GM19468 (cell line): ENCODE measurements around the gene MYD88.
A peak's percentile ranks its signal among the peaks of the same experiment; 100 is the strongest.

Source experiments
- ATAC-seq: cut with Tn5 transposase; IDR thresholded peaks from one replicate; pipeline ENCODE4 v1.9.1; 2021; ENCODE audit warnings: mild to moderate bottlenecking, moderate library complexity, moderate number of reproducible peaks; ENCODE audit not compliant: unreplicated experiment; ENCODE audit errors: extremely low read depth

The MYD88 gene

DNA sequence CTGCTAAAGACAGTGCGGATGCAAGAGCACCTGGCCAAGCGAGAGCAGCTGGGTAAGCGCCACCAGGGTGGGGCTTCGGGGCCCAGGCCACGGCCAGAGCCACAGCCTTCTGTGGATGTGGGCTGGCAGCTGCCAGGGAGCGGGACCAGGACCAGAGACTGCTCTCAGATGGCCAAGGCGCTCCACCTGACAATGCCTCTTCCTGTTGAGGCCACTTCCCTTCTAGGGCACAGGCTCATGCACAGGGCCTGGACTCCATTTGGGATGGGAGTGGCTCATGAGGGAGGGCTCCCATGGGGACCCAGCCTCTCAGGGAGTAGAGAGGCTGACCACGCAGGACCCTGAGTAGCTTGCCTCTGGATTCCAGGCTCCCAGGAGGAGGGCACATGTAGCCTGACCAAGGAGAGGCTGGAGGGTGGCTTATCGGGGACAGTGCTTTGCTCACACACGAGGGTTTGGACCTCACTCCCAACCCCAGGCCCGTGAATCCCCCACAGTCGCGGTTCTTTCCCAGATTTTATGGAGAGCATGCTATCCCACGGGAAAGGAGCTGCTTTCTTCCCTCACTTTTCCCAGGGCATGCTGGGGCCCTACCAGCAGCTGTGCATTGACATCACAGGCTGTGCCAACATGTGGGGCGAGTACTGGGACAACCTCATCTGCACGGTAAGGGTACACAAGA, 26.6 kb upstream of the MYD88 start:
- no peak for ATAC-seq

- ATAC-seq, result no peak
Observed at GRCh38 chr3:38112378-38112761, 26.1 kb upstream of the MYD88 start.

GRCh38 chr3:38114052-38114874, 24.2 kb upstream of the MYD88 start:
- ATAC-seq, result no peak

DNA sequence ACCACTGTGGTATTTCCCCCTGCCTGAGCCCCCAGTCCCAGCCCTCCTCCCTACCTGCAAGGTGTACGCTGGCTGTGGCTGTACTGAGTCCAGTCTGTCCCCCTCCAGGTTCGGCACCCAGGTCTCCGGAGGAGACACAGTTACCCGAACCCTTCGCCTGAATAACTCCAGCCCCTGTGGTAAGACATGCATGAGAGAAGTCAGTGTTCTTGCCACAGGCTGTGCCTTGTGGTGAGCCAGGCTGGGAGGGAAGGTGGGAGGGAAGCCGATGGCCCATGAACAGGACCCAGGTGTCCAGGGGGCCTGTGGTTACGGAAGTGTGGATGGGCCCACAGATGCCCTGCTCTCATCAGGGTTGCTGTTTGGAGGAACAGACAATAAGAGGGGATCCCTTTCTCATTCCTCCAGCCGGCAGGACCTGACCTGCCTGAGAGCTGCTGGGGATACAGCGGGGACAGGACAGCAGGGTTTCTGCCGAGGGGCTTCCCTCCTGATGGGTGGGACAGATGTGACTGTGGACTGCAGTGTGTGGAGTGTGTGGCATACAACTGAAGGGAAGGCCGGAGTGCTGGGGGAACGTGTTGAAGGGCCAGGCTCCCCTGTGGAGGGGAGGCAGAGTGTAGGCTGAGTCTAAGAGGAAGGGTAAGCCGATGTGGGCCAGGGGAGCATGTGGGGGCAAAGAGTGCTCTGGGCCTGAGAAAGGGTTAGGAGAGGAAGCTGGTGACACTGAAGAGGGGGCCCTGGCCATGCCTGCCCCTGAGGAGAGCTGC, 23.4 kb upstream of the MYD88 start:
- ATAC-seq, result no peak

DNA sequence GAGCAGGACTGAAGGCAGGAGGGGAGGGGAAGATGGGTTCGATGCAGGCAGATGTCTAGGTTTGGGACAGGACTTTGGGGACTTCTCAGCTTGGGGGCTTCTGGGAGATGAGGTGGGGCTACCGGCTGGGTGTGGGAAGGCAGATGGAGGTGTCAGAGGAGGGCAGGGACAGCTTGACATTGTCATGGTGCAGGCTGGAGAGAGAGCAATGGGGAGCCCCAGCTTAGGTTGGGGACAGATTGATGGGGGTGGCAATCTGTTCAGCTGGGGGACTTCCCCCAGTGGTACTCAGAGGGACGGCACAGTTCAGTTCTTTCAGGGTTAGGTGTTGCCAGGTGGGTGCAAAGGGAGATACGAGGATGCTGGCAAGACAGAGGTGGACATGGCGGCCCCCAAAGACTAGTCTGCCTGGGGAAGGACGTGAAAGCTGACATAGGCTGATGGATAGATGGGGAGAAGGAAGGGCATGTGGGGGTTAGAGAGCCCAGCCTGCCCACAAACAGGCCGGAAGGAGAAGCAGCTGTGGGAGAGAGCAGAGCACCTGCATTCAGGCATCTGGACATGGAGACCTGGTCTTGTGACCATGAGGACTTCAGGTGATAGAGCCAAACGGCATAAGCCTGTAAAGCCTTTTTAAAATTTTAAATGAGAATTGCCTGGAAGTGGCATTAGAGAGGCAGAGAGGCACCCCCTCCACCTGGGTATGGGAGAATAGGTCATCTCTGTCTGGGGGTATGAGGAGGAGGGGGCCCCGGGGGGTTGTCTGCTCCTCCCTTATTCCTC, 22.6 kb upstream of the MYD88 start:
- no peak for ATAC-seq

DNA sequence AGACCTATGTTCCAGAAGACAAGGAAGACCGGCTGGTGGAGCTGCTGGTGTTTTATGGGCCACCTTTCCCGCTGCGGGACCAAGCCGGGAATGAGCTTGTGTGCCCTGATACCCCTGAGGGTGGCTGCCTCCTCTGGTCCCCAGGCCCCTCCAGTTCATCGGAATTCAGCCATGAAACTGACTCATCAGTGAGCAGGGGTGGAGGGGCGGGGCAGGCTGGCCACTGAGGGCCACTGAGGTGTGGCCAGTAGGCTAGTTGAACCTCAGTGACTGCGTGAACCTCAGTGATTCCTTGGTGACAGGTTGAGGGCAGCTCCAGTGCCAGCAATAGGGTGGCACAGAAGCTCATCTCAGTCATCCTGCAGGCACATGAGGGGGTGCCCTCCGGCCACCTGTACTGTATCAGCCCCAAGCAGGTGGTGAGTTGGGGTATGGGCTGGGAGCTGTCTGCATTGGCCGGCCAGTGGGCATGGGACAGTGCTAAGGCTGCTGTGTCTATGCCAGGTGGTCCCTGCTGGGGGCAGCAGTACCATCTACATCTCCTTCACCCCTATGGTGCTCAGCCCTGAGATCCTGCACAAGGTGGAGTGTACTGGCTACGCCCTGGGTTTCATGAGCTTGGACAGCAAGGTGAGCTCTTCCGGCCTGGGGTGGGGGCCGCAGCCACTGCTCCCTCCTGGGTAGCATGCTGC, 21.8 kb upstream of the MYD88 start:
- ATAC-seq, result no peak

DNA sequence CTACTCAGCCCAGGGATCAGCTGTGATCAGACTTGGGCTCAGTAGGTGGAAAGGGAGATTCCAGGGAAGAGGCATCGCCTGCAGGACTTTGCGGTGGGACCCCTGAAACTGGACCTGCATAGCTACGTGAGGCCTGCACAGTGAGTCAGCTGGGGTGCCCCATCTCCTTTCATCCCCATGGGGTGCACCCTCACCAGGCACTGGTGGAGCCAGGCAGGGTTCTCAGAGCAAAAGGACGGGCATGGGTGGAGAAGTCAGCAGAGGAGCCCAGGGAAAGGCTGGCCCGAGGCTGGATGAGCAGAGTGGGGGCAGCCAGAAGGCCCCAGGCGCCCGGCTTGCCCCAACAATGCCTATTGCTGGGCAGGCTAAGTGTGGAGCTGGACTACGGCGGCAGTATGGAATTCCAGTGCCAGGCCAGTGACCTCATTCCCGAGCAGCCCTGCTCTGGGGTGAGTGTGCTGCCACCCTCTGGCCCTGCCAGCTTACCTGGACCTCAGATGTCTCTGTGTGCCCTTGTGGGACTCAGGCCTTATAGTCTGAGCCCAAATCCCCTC, 21.2 kb upstream of the MYD88 start:
- no peak for ATAC-seq

DNA sequence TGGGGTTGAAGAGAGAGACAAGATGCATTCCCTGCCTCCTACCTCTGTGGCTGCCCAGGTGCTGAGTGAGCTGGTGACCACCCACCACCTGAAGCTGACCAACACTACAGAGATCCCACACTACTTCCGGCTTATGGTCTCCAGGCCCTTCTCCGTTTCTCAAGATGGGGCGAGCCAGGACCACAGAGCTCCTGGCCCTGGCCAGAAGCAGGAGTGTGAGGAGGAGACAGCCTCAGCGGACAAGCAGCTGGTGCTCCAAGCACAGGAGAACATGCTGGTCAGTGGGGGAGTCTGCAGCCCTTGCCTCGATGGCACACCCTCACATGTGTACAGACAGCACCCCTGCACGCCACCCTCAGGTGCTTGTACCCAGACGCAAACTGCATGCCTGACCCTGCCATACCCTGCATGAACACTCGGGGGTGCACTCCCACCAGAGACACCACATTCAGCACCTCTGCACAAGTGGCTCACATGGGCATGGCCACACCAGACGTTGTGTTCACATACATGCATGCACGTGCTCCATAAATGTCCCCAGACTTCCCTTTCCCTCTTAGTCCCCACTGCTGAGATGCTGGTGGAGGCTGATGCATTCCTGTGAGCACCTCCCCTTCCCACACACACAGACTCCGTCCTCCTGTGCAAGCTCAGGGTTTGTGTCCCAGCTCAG, 20.6 kb upstream of the MYD88 start:
- ATAC-seq, result peak; percentile 61

DNA sequence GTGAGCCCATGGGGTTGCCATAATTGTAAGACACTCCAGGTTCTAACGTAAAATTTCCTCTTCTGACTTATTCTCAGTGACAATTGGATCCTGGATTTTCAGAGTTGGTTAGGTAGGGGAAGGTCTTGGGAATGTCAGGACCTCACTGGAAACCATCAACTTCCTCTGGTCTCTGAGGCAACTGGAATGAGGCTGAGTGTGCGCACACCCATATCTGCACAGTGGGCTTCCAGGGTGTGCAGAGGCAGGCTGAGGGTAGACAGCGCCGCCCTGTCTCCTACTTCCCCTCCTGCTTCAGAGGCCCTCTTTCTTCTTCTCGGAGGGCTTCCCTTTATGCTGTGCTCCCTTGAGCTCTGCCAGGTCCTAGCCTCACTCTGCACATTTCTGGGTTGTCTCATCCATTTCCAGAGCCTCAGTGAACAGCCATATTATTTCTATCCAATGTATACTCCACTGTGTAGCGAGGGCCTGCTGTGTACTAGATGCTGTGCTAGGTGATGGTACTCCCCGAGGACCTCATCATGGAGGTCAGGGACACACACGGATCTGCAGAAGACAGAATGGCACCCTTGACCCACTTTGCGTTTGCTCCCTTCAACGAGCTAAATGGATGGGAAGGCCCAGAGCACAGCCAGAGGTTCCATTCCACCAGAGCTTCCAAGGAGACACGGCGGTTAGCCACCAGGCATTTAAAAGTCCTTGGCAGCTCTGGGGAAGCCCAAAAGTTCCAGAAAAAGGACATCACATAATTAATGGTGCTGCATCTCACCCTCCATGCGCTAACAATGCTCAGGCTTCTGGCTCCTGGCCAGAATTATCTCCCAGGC, 19.8 kb upstream of the MYD88 start:
- ATAC-seq, result no peak

DNA sequence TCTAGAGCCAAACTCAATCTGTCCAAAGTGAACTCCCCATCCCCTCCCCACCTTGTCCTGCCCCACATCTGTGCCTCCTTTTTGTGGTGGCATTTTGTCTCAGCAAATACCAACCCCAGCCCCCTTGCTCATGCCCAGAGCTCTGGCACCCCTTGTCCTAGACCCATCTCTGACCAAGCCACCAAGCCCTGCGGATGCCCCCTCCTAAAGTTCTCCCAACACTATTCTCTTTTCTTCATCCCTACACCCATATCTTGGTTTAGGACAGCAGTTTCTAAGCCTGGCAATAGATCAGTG, 19.3 kb upstream of the MYD88 start:
- no peak for ATAC-seq

DNA sequence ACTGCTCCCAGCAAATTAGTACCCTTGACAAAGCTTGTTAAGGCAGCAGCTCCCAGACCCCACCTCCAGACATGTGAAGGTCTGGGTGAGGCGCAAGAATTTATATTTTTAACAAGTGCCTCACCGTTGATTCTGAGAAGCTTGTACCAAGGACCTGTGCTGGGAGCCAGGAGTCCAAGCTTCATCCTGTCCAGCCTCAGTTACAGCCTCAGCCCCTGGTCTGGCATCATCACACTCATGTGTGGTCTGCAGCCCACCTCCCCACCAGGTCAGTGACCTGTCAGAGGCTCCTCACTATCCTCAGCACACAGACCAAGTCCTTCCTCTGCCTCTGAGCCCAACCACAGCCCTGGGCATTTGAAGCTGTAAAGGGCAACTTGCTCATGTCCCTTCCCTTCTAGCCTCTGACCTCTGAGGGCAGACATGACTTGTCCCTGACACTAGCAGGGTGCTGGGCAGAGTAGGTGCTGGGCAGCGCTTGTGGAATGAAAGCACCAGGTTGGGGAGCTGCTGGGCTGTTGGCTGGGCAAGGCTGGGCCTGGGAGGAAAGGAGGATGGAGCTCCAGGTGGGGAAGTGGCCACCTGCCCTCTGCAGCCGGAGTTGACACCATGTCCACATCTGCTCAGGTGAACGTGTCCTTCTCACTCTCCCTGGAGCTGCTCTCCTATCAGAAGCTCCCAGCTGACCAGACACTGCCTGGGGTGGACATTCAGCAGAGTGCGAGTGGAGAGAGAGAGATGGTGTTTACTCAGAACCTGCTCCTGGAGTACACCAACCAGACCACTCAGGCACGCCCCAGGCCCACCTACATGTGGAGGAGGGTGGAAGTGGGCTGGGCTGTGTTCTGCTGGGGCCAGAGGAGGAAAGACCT, 18.4 kb upstream of the MYD88 start:
- ATAC-seq, result no peak

DNA sequence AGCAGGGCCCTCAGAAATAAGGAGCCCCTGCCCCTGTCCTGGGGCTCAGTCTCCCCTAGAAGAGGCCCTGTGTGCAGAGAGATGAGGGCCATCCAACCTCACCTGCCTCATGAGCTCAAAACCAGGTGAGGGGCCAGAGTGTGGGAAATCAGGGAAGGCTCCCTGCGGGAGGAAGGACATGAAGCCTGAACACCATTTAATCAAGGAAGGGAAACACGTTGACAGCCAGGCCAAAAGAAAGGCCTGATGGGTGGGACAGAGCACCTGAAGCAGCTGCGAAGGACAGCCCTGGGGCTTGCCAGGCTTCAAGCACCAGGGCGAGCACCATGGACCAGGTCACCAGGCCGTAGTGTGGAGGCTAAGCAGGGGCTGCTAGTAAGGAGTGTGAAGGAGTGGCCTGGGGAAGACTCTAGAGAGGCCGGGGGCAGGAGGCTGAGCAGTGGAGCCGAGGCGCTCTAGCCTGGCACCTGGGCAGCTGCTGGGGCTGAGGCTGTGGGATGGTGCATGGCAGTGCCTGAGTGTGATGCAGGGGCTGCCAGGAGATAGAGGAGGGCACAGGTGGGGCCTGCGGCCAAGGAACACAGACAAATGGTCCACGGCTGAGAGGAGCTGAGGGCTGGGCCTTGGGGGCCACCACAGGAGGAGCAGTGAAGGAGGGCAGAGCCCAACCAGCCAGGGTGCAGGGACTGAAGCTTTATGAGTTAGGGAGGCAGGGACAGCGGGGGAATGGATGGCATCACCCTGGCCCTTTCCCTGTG, 17.6 kb upstream of the MYD88 start:
- ATAC-seq, result no peak

DNA sequence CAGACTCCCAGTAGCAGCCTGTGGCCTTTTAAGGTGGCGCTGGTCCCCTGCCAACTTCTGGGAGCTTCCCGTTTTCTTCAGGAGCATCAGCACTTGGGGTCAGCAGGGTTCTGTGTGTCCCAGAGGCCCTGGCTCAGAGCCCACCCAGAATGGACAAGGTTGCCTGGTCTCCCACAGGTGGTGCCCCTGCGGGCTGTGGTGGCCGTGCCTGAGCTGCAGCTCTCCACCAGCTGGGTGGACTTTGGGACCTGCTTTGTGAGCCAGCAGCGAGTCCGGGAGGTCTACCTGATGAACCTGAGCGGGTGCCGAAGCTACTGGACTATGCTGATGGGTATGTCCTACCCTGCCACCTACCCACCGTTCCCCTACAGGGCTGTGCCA, 17.0 kb upstream of the MYD88 start:
- ATAC-seq, result no peak

- no peak for ATAC-seq
Observed at GRCh38 chr3:38121832-38122461, 16.5 kb upstream of the MYD88 start.

GRCh38 chr3:38122712-38123290, 15.7 kb upstream of the MYD88 start:
- no peak for ATAC-seq
